WTC11 (cell line): Measurements from ENCODE around the gene FITM1.

Source experiments
- AFF4 ChIP-seq: sonication (generic); formaldehyde crosslinking; IDR thresholded peaks from 2 replicates; pipeline ENCODE4 v1.8.1; 2023; ENCODE audit warnings: mild to moderate bottlenecking, missing genetic modification reagents, borderline replicate concordance
- CTCF ChIP-seq: fragments of 200-600 bp; IDR thresholded peaks from 2 replicates; pipeline ENCODE4 v1.8.0; 2022; ENCODE audit warnings: antibody characterized with exemption
- E2F1 ChIP-seq: sonication (generic); formaldehyde crosslinking; IDR thresholded peaks from 2 replicates; pipeline ENCODE4 v1.8.0; 2022; ENCODE audit warnings: mild to moderate bottlenecking, missing genetic modification reagents
- ESRRA ChIP-seq: sonication (generic); formaldehyde crosslinking; IDR thresholded peaks from 2 replicates; pipeline ENCODE4 v1.8.1; 2022; ENCODE audit warnings: mild to moderate bottlenecking, missing genetic modification reagents, borderline replicate concordance
- IRF2 ChIP-seq: sonication (generic); formaldehyde crosslinking; IDR thresholded peaks from 2 replicates; pipeline ENCODE4 v1.8.0; 2022; ENCODE audit warnings: low read depth, missing genetic modification reagents, borderline replicate concordance
- NR3C1 ChIP-seq: sonication (generic); formaldehyde crosslinking; conservative IDR thresholded peaks from 2 replicates; pipeline ENCODE4 v1.8.1; 2023; ENCODE audit warnings: low read depth, mild to moderate bottlenecking, missing genetic modification reagents
- RELA ChIP-seq: sonication (generic); formaldehyde crosslinking; IDR thresholded peaks from 2 replicates; pipeline ENCODE4 v1.8.1; 2022; ENCODE audit warnings: missing genetic modification reagents, mild to moderate bottlenecking, borderline replicate concordance
- ZBTB21 ChIP-seq: sonication (generic); formaldehyde crosslinking; IDR thresholded peaks from 2 replicates; pipeline ENCODE4 v1.8.1; 2023; ENCODE audit warnings: mild to moderate bottlenecking, missing genetic modification reagents, borderline replicate concordance
- ZNF121 ChIP-seq: sonication (generic); formaldehyde crosslinking; IDR thresholded peaks from 2 replicates; pipeline ENCODE4 v1.8.0; 2023; ENCODE audit warnings: missing genetic modification reagents

DNA sequence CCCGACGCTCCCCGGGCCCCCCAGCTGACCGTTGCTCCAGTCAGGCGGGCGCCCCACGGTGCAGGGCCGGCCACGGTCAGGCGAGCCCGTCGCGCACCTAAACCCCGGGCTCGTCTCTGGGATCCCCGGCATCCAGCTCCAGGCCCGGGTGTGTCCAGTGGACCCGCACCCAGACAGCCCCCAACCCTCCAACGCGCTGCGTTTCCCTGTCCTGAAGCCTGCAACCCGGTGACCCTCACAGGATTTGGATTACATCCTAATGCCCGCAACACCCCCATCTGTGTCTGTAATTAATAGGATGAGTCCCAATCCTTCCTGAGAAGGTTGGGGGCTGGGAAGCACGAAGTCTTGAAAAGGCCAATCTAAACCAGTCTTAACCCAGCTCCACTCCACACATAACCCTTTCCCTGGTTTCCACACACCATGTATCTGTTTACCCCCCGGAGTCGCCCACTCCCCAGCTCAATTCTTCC lies 48.7 kb upstream of the FITM1 start:
- TF ChIP-seq RELA = no peak
- no peak for TF ChIP-seq CTCF
- no peak for TF ChIP-seq ZBTB21 (CRISPR knock-in tag)
- TF ChIP-seq E2F1 = no peak
- no peak for TF ChIP-seq AFF4 (CRISPR knock-in tag)
- no peak for TF ChIP-seq IRF2 (CRISPR knock-in tag)
- no peak for TF ChIP-seq ZNF121 (CRISPR knock-in tag)
- TF ChIP-seq NR3C1 (CRISPR knock-in tag) = no peak
- no peak for TF ChIP-seq ESRRA
